H1 (cell line): ENCODE results near the gene STEAP2. TPM values are rescaled to one million over a fixed set of nuclear protein-coding genes. Genes with fewer than 3 reads are reported as not detected.

Source experiments
- CHD7 ChIP-seq: fragments of 300-600 bp; sonication (generic); IDR thresholded peaks from 2 replicates; pipeline ENCODE4 v1.7.1; 2012; ENCODE audit warnings: low read length, moderate library complexity, mild to moderate bottlenecking, inconsistent platforms; ENCODE audit not compliant: insufficient replicate concordance
- FOSL1 ChIP-seq: IDR thresholded peaks from 2 replicates; pipeline ENCODE4 v1.6.1; 2011; ENCODE audit warnings: mild to moderate bottlenecking, low read depth, low read length, moderate library complexity; ENCODE audit not compliant: insufficient read depth
- JUND ChIP-seq: IDR thresholded peaks from 2 replicates; pipeline ENCODE4 v1.6.1; 2011; ENCODE audit warnings: mild to moderate bottlenecking, improper control_type of control experiment, low read length
- POLR2AphosphoS5 ChIP-seq: IDR thresholded peaks from 2 replicates; pipeline ENCODE4 v1.6.1; 2011; ENCODE audit warnings: low read depth, low read length
- RXRA ChIP-seq: IDR thresholded peaks from 2 replicates; pipeline ENCODE4 v1.6.1; 2011; ENCODE audit warnings: low read depth, mild to moderate bottlenecking, low read length, moderate library complexity; ENCODE audit not compliant: insufficient read depth
- SIN3A ChIP-seq, 2 experiments: IDR thresholded peaks in 1 of 2; conservative IDR thresholded peaks in 1 of 2; 2 replicates each; pipeline ENCODE4 v1.6.1; 2011 to 2012; ENCODE audit warnings: low read length in 2 of 2, improper control_type of control experiment in 1 of 2, low read depth in 1 of 2, mild to moderate bottlenecking in 1 of 2
- TAF1 ChIP-seq: IDR thresholded peaks from 2 replicates; pipeline ENCODE4 v1.6.1; 2011; ENCODE audit warnings: mild to moderate bottlenecking, low read depth, low read length
- YY1 ChIP-seq: IDR thresholded peaks from 2 replicates; pipeline ENCODE4 v1.6.1; 2011; ENCODE audit warnings: low read depth, mild to moderate bottlenecking, low read length
- polyA plus RNA-seq, 7 experiments: library from polyadenylated mRNA; depleted of rRNA in 3 of 7; stranded (reverse) in 5 of 7; unstranded in 2 of 7; fragments of >200 nt in 5 of 7; fragments of 200-250 nt in 2 of 7; gene quantifications; 1 replicate in 5 of 7; 2 replicates in 1 of 7; 4 replicates in 1 of 7; pipeline versions ENCODE4 v1.2.1 to v1.2.3, GENCODE V29; 2011 to 2013; ENCODE audit warnings: missing spikeins in 2 of 7, mixed read lengths in 2 of 7
- total RNA-seq: library from RNA; stranded (reverse); fragmentation: NEBNext Ultra II Directional; extraction: Animal tissue kit (Norgen Biotek cat#: 25700); gene quantifications from 2 replicates; pipeline ENCODE4 v1.2.1, GENCODE V29; 2021
- TF ChIP-seq, protein P1 (sequence below): IDR thresholded peaks from 2 replicates; pipeline ENCODE4 v1.6.1; 2012; ENCODE audit warnings: inconsistent platforms
- TF ChIP-seq, protein P2 (sequence below): IDR thresholded peaks from 2 replicates; pipeline ENCODE4 v1.6.1; 2011; ENCODE audit warnings: low read length, improper control_type of control experiment

Gene STEAP2
- total and polyA plus RNA-seq, 2 of the 8 experiments (the other 6 are each of a cell fraction or from before 2014, with no cell fraction given) = 13.4 to 18.4 TPM

- TF ChIP-seq CHD7 (no peak), FOSL1 (no peak), YY1 (no peak), POLR2AphosphoS5 (no peak), TAF1 (no peak), JUND (no peak), RXRA (no peak), SIN3A (conservative IDR thresholded peaks at IDR 0.05 in 1 of 2, IDR thresholded peaks at IDR 0.05 in 1 of 2; ENCODE audit: low read depth in 1 of 2, low read length in 2 of 2) (no peak)
- TF ChIP-seq, protein P1, sequence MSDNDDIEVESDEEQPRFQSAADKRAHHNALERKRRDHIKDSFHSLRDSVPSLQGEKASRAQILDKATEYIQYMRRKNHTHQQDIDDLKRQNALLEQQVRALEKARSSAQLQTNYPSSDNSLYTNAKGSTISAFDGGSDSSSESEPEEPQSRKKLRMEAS = no peak
- TF ChIP-seq, protein P2, sequence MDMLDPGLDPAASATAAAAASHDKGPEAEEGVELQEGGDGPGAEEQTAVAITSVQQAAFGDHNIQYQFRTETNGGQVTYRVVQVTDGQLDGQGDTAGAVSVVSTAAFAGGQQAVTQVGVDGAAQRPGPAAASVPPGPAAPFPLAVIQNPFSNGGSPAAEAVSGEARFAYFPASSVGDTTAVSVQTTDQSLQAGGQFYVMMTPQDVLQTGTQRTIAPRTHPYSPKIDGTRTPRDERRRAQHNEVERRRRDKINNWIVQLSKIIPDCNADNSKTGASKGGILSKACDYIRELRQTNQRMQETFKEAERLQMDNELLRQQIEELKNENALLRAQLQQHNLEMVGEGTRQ = no peak
These were observed 30.9 kb upstream of the STEAP2 start (continued) for GRCh38 chr7:90180649-90181048.
